K562 (cell line): Measurements from ENCODE around the gene RPL3. TPM values are rescaled to one million over a fixed set of nuclear protein-coding genes. Genes with fewer than 3 reads are reported as not detected.

Source experiments
- ATAC-seq: fragments of 200-7000 bp; cut with Tn5 transposase; 3 replicates; pipeline ENCODE4 v1.9.1; 2020; ENCODE audit warnings: moderate library complexity
- BruUV-seq: library from RNA; stranded (reverse); fragments of 400-500 nt; replicated peaks from 2 replicates; lab custom pipeline; 2021; lab: Mats Ljungman, UMichigan
- CTCF ChIA-PET: fragments of 300-600 bp; formaldehyde crosslinking; extraction: SDS; loops from one replicate; lab custom pipeline; 2021; ENCODE audit warnings: low intra/inter-chr PET ratio; lab: Yijun Ruan, JAX
- POLR2A ChIA-PET: fragments of 300-600, 350-650 bp; sonication (Branson Sonifier 250); formaldehyde crosslinking; extraction: SDS; loops from one replicate; lab custom pipeline; 2021; ENCODE audit warnings: antibody characterized with exemption, inconsistent platforms; lab: Yijun Ruan, JAX
- DNase-seq, 4 experiments: peaks; one replicate each; pipeline versions ENCODE4 v3.0.0 to v3.0.0-alpha.2; 2011 to 2018; ENCODE audit warnings: low spot score in 3 of 4, mixed read lengths in 3 of 4; ENCODE audit errors: extremely low read depth in 1 of 4
- FAIRE-seq: peaks from 2 replicates; lab custom pipeline; 2011; peaks lifted over from hg19 to GRCh38; lab: Jason Lieb, UNC
- H2AFZ ChIP-seq: 2 replicates; pipeline ENCODE4 v1.6.0; 2011; ENCODE audit warnings: low read depth, low read length, control low read depth, inconsistent platforms
- H3K27ac ChIP-seq: fragments of 200-600 bp; 3 replicates; pipeline ENCODE4 v1.8.0; 2011; ENCODE audit warnings: low read depth, mild to moderate bottlenecking, control low read depth, inconsistent platforms, low read length, moderate library complexity, mixed read lengths; ENCODE audit errors: extremely low read depth
- H3K27me3 ChIP-seq, 2 experiments: fragments of 300-600 bp in 1 of 2; 2 replicates in 1 of 2; 3 replicates in 1 of 2; pipeline versions ENCODE4 v1.6.0 to v1.8.0; 2011; ENCODE audit warnings: inconsistent platforms in 2 of 2, low read length in 2 of 2, mild to moderate bottlenecking in 1 of 2, mixed read lengths in 1 of 2, moderate library complexity in 1 of 2; ENCODE audit not compliant: control insufficient read depth in 2 of 2, insufficient read depth in 2 of 2
- H3K36me3 ChIP-seq: fragments of 300-600 bp; 3 replicates; pipeline ENCODE4 v1.8.0; 2011; ENCODE audit warnings: mild to moderate bottlenecking, low read length, inconsistent platforms; ENCODE audit not compliant: control insufficient read depth, insufficient read depth
- H3K4me1 ChIP-seq, 2 experiments: fragments of 200-600 bp in 1 of 2; replicated peaks in 1 of 2; 2 replicates in 1 of 2; 3 replicates in 1 of 2; pipeline versions ENCODE4 v1.5.1 to v1.8.0; 2011; ENCODE audit warnings: inconsistent platforms in 2 of 2, low read length in 2 of 2, mild to moderate bottlenecking in 1 of 2, mixed read lengths in 1 of 2, moderate library complexity in 1 of 2; ENCODE audit not compliant: control insufficient read depth in 2 of 2, insufficient read depth in 2 of 2
- H3K4me2 ChIP-seq: 2 replicates; pipeline ENCODE4 v1.6.1; 2011; ENCODE audit warnings: low read length, control low read depth, inconsistent platforms, mixed read lengths; ENCODE audit not compliant: insufficient read depth
- H3K4me3 ChIP-seq: fragments of 200-600 bp; sonication (generic), shearing (Covaris generic); 2 replicates; pipeline ENCODE4 v1.5.1; 2016; ENCODE audit warnings: control low read depth, inconsistent platforms
- H3K79me2 ChIP-seq: fragments of 200-600 bp; 3 replicates; pipeline ENCODE4 v1.8.0; 2011; ENCODE audit warnings: low read length, inconsistent platforms; ENCODE audit not compliant: control insufficient read depth, insufficient read depth
- H3K9ac ChIP-seq, 2 experiments: 2 replicates each; pipeline versions ENCODE4 v1.6.0 to v1.6.1; 2011; ENCODE audit warnings: low read depth in 2 of 2, low read length in 2 of 2, control low read depth in 1 of 2, inconsistent platforms in 1 of 2, mild to moderate bottlenecking in 1 of 2, mixed read lengths in 1 of 2; ENCODE audit not compliant: insufficient read depth in 1 of 2
- H3K9me1 ChIP-seq: one replicate; pipeline ENCODE4 v1.6.0; 2011; ENCODE audit warnings: inconsistent platforms, mild to moderate bottlenecking, low read length, moderate library complexity; ENCODE audit not compliant: control insufficient read depth, insufficient read depth
- H3K9me3 ChIP-seq: replicated peaks from 2 replicates; pipeline ENCODE4 v1.5.1; 2011; ENCODE audit warnings: low read depth, low read length, inconsistent platforms; ENCODE audit not compliant: control insufficient read depth, insufficient read depth
- H4K20me1 ChIP-seq: replicated peaks from 2 replicates; pipeline ENCODE4 v1.6.1; 2011; ENCODE audit warnings: low read length, inconsistent platforms, mixed read lengths; ENCODE audit not compliant: control insufficient read depth, insufficient read depth
- CBX2 ChIP-seq: fragments of 200-600 bp; sonication (generic); IDR thresholded peaks from one replicate; pipeline ENCODE4 v1.6.1; 2012; ENCODE audit warnings: mild to moderate bottlenecking, low read length, inconsistent platforms; ENCODE audit not compliant: insufficient read depth, poor library complexity, severe bottlenecking
- CXXC5 ChIP-seq: fragments of 250-450 bp; sonication (Bioruptor Pico); IDR thresholded peaks from 2 replicates; pipeline ENCODE4 v1.8.0; 2022; ENCODE audit warnings: inconsistent platforms, mild to moderate bottlenecking, moderate library complexity
- FOXK1 ChIP-seq: sonication (generic); formaldehyde crosslinking; IDR thresholded peaks from 2 replicates; pipeline ENCODE4 v1.8.0; 2022; ENCODE audit warnings: missing genetic modification reagents, mild to moderate bottlenecking, borderline replicate concordance
- HDGF ChIP-seq: fragments of 450-650 bp; IDR thresholded peaks from 2 replicates; pipeline ENCODE4 v1.6.1; 2016
- KDM2B ChIP-seq: fragments of 250-450 bp; sonication (Bioruptor Pico); IDR thresholded peaks from 2 replicates; pipeline ENCODE4 v1.8.0; 2021; ENCODE audit warnings: mild to moderate bottlenecking, moderate library complexity
- NCOA2 ChIP-seq, 2 experiments: fragments of 450-650 bp; IDR thresholded peaks; 2 replicates each; pipeline ENCODE4 v1.6.1; 2018; ENCODE audit warnings: mild to moderate bottlenecking in 2 of 2, moderate library complexity in 1 of 2; ENCODE audit not compliant: partially characterized antibody in 2 of 2
- SRSF7 ChIP-seq: fragments of 200-400 bp; formaldehyde crosslinking; optimal IDR thresholded peaks from 2 replicates; pipeline ENCODE3; 2017; ENCODE audit warnings: mild to moderate bottlenecking, low read depth, low read length
- XRCC4 ChIP-seq: IDR thresholded peaks from one replicate; pipeline ENCODE4 v1.6.1; 2011; ENCODE audit not compliant: insufficient read depth, insufficient read length; ENCODE audit errors: extremely low read depth
- ZBTB7A ChIP-seq: IDR thresholded peaks from 2 replicates; pipeline ENCODE4 v1.6.1; 2011; ENCODE audit warnings: low read depth, mild to moderate bottlenecking, low read length, moderate library complexity, borderline replicate concordance; ENCODE audit not compliant: control insufficient read depth
- ZNF217 ChIP-seq: sonication (generic); formaldehyde crosslinking; IDR thresholded peaks from 2 replicates; pipeline ENCODE4 v1.8.0; 2022; ENCODE audit warnings: mild to moderate bottlenecking, missing genetic modification reagents
- WGBS: fragments of 100-300 bp; shearing (Covaris generic); methylation state at CpG from one replicate; pipeline ENCODE4 v1.1.6; 2016; ENCODE audit warnings: low coverage, mixed read lengths; ENCODE audit not compliant: insufficient coverage; ENCODE audit errors: missing lambda C conversion rate; 5-methylcytosine and 5-hydroxymethylcytosine counted together
- in situ Hi-C: fragments of 300-500 bp; cut with MboI; formaldehyde crosslinking; loops from 4 replicates; pipeline ENCODE4 v1.15.0; 2018; ENCODE audit warnings: inconsistent platforms, mixed read lengths
- intact Hi-C: fragments of 100-400 bp; cut with micrococcal nuclease; formaldehyde crosslinking; loops from 2 replicates; pipeline ENCODE4 v1.14.2; 2022
- polyA plus RNA-seq, 8 experiments: library from polyadenylated mRNA; depleted of rRNA in 4 of 8; stranded (reverse) in 5 of 8; unstranded in 3 of 8; fragments of >200 nt; fragmentation: Nextera tagmentation in 2 of 8; fragmentation: Illumina TruSeq in 1 of 8; extraction: Ambion mirVana in 2 of 8; extraction: Trizol in 1 of 8; gene quantifications; 2 replicates each; pipeline versions ENCODE4 v1.2.1 to v1.2.3, GENCODE V29; 2011 to 2014; ENCODE audit warnings: inconsistent platforms in 1 of 8, missing spikeins in 1 of 8
- total RNA-seq, 7 experiments: library from RNA; depleted of rRNA in 6 of 7; stranded (reverse); fragments of >200 nt in 6 of 7; fragmentation: Illumina TruSeq in 2 of 7; extraction: Trizol in 2 of 7; gene quantifications; 2 replicates each; pipeline versions ENCODE4 v1.2.1 to v1.2.3, GENCODE V29; 2011 to 2021; ENCODE audit warnings: low replicate concordance in 1 of 7
- TF ChIP-seq, protein P1 (sequence below): fragments of 150-350 bp; conservative IDR thresholded peaks from 2 replicates; pipeline ENCODE4 v1.6.1; 2014; ENCODE audit warnings: low read length

RPL3 gene
- total and polyA plus RNA-seq, 9 of the 15 experiments (the other 6 are each of a cell fraction or from before 2014, with no cell fraction given) = 1,624 to 4,066 (median 2,565) TPM

DNA sequence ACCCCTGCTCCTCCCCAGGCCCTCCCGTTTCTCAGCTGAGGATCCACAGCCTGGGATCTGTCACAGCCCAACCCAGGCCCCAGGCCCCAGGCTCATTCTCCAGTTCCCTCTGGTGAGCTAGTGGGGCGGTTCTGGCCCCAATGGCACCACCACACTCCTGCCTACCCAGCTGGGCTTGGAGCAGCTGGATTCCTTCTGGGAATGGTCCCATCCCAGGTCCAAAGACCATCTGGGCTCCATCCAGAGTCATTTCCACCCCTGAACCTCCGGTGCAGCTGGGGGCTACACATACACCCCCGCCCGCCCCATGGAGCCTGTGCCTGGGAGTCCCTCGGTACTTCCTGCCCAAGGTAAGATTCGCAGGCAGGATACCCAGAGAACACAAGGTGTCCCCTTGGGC lies 39.2 kb downstream of the RPL3 start (continued):
- TF ChIP-seq, protein P1, sequence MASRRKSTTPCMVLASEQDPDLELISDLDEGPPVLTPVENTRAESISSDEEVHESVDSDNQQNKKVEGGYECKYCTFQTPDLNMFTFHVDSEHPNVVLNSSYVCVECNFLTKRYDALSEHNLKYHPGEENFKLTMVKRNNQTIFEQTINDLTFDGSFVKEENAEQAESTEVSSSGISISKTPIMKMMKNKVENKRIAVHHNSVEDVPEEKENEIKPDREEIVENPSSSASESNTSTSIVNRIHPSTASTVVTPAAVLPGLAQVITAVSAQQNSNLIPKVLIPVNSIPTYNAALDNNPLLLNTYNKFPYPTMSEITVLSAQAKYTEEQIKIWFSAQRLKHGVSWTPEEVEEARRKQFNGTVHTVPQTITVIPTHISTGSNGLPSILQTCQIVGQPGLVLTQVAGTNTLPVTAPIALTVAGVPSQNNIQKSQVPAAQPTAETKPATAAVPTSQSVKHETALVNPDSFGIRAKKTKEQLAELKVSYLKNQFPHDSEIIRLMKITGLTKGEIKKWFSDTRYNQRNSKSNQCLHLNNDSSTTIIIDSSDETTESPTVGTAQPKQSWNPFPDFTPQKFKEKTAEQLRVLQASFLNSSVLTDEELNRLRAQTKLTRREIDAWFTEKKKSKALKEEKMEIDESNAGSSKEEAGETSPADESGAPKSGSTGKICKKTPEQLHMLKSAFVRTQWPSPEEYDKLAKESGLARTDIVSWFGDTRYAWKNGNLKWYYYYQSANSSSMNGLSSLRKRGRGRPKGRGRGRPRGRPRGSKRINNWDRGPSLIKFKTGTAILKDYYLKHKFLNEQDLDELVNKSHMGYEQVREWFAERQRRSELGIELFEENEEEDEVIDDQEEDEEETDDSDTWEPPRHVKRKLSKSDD = no peak
- TF ChIP-seq NCOA2 (IDR thresholded peaks at IDR 0.05; ENCODE audit: partially characterized antibody in 2 of 2) = no peak
- no peak for TF ChIP-seq XRCC4
- no peak for TF ChIP-seq FOXK1 (CRISPR knock-in tag)
- TF ChIP-seq KDM2B = no peak

DNA sequence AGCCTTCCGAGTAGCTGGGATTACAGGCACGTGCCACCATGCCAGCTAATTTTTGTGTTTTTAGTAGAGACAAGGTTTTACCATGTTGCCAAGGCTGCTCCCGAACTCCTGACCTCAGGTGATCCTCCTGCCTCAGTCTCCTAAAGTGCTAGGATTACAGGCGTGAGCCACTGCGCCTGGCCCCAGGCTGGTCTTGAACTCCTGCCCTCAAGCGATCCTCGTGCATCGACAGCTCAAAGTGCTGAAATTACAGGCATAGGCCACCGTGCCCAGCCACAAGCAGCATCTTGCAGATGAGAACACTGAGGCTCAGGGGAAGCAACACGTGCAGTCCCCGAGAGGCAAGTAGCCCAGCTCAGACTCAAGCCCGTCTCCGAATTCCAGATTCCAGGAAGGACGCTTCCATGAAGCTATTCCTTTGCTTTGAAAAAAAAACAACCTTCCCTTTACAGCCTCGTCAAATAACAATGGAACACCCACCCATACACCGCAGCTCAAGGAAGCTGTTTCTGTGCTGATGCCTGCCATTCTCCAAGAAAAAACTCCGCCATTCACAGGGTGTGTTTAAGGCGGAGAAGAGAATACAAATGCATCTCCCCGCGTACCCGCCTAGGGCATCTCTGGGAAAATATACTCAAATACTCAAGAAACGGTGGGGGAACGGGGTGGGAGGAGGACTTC lies 40.1 kb downstream of the RPL3 start:
- Histone ChIP-seq H3K79me2 (no peaks in the 10 kb centered on the region), H3K9me1 (no peaks in the 10 kb centered on the region), H3K4me1 (peaks cover 31 to 53% of the 10 kb centered on the region in 2 experiments), H3K27me3 (no peaks in the 10 kb centered on the region), H2AFZ (no peak overlapping the region), H3K4me3 (no peak overlapping the region), H3K9ac (peak overlapping the region in 1 of 2 experiments; percentile 52; a peak in 2 of 4 replicates), H3K4me2 (no peak overlapping the region), H4K20me1 (no peaks in the 10 kb centered on the region), H3K36me3 (no peaks in the 10 kb centered on the region; the same call in 2 of the 3 replicates), H3K9me3 (peaks cover 3% of the 10 kb centered on the region; the same call in 1 of the 2 replicates), H3K27ac (no peak overlapping the region)
- intact Hi-C loops = no loop called here
- TF ChIP-seq CXXC5 (CRISPR knock-in tag) (no peak), SRSF7 (no peak), HDGF (no peak), CBX2 (no peak), ZBTB7A (no peak), ZNF217 (no peak)
- POLR2A ChIA-PET = interaction anchor here (0.5 to 1.1 kb wide), 4 partner anchors 21 to 38 kb away, joined by 3 read pairs; no protein-coding TSS in a partner anchor
- ATAC-seq (no peak), FAIRE-seq (no peak), DNase-seq (no peak)
- WGBS = 67% methylated on average over 19 of the region's 23 CpGs
- in situ Hi-C loops = no loop called here
- BruUV-seq = no TSS peak
- CTCF ChIA-PET = no interaction called here
